Lower leg skin (tissue), 4 donors: Measurements from ENCODE around the gene HFE. TPM values are rescaled to one million over a fixed set of nuclear protein-coding genes. Genes with fewer than 3 reads are reported as not detected.
"Not testable (repeated sequence)": the region's sequence is repeated elsewhere in the genome, so short reads cannot be mapped to it uniquely, and the experiment has no call there.

ENCODE experiments used
- DNase-seq, 2 donors: peaks; one replicate each; pipeline ENCODE4 v3.0.0-alpha.2; 2019; ENCODE audit warnings: low spot score in 2 of 2
- H3K4me3 ChIP-seq: fragments of 200-600 bp; sonication (generic); 2 replicates; pipeline ENCODE4 v1.5.1; 2017; ENCODE audit warnings: mild to moderate bottlenecking, low read depth; ENCODE audit not compliant: poor library complexity, severe bottlenecking
- CTCF ChIP-seq, 3 donors: fragments of 450-650 bp; IDR thresholded peaks; one replicate each; pipeline ENCODE4 v1.5.1; 2016; ENCODE audit warnings: antibody characterized with exemption in 3 of 3, mild to moderate bottlenecking in 3 of 3, moderate library complexity in 2 of 3
- POLR2A ChIP-seq, 2 donors: fragments of 450-650 bp; IDR thresholded peaks; one replicate each; pipeline ENCODE4 v1.6.1; 2016 to 2017; ENCODE audit warnings: antibody characterized with exemption in 2 of 2, mild to moderate bottlenecking in 1 of 2, moderate library complexity in 1 of 2
- WGBS, 2 donors: methylation state at CpG; one replicate each; pipeline ENCODE4 v1.1.5; 2018; 5-methylcytosine and 5-hydroxymethylcytosine counted together
- intact Hi-C: fragments of 100-400 bp; cut with DNase I; formaldehyde crosslinking; loops from one replicate; pipeline ENCODE4 v1.15.0; 2023; ENCODE audit warnings: low total_unique reads
- total RNA-seq, 4 donors: library from RNA; depleted of rRNA; stranded (reverse); fragments of >200 nt; gene quantifications; one replicate each; pipeline ENCODE4 v1.1.0, GENCODE V29; 2016

Gene HFE
- total RNA-seq, 4 donors from 2014 or later, result 4.2 to 6.8 (median 5.5) TPM

GRCh38 chr6:26071135-26071534, 16.1 kb upstream of the HFE start:
- H3K4me3 ChIP-seq, result no peak overlapping the region
- 28 to 37% methylated on average over 7 of the region's 7 CpGs for WGBS, 2 donors
- DNase-seq, result peak in 1 of 2 donors; percentile 34
- intact Hi-C loops, result no loop called here
- TF ChIP-seq CTCF (IDR thresholded peaks at IDR 0.05) (no peak), POLR2A (IDR thresholded peaks at IDR 0.05) (no peak)

- intact Hi-C loops, result no loop called here
- no peak for DNase-seq
- WGBS, 2 donors, result 76% methylated on average over 20 of the region's 20 CpGs
- no peak overlapping the region for H3K4me3 ChIP-seq
- no peak for TF ChIP-seq POLR2A (IDR thresholded peaks at IDR 0.05)
- no peak for TF ChIP-seq CTCF (IDR thresholded peaks at IDR 0.05)
Observed at GRCh38 chr6:26075063-26075717, 12.0 kb upstream of the HFE start.

- intact Hi-C loops, H3K4me3 ChIP-seq, DNase-seq: not testable (repeated sequence)
- WGBS, 2 donors, result 80 to 85% methylated on average over 3 of the region's 3 CpGs
Observed at GRCh38 chr6:26078066-26078465, 9.2 kb upstream of the HFE start.

GRCh38 chr6:26081096-26081495, 6.1 kb upstream of the HFE start:
- DNase-seq, H3K4me3 ChIP-seq, intact Hi-C loops: not testable (repeated sequence)
- WGBS, 2 donors, result 98% methylated on average over 3 of the region's 3 CpGs

- DNase-seq, result no peak
- intact Hi-C loops, result no loop called here
- WGBS, 2 donors, result 95 to 96% methylated on average over 3 of the region's 3 CpGs
- TF ChIP-seq CTCF (IDR thresholded peaks at IDR 0.05) (no peak), POLR2A (IDR thresholded peaks at IDR 0.05) (no peak)
- H3K4me3 ChIP-seq, result no peak overlapping the region
Observed at GRCh38 chr6:26086211-26086610, 1.0 kb upstream of the HFE start.

- no peak for DNase-seq
- WGBS, 2 donors, result 35 to 37% methylated on average over 5 of the region's 5 CpGs
- H3K4me3 ChIP-seq, result no peak overlapping the region
- intact Hi-C loops, result no loop called here
- TF ChIP-seq CTCF (IDR thresholded peaks at IDR 0.05), result no peak
- TF ChIP-seq POLR2A (IDR thresholded peaks at IDR 0.05), result no peak
Observed at GRCh38 chr6:26088344-26088743, 1.1 kb downstream of the HFE start.

- DNase-seq, result no peak
- no peak for TF ChIP-seq POLR2A (IDR thresholded peaks at IDR 0.05)
- TF ChIP-seq CTCF (IDR thresholded peaks at IDR 0.05), result no peak
- WGBS, 2 donors, result 67 to 71% methylated on average over 2 of the region's 2 CpGs
- no peak overlapping the region for H3K4me3 ChIP-seq
- intact Hi-C loops, result no loop called here
Observed at GRCh38 chr6:26089272-26089671, 2.0 kb downstream of the HFE start.
